Thyroid gland (tissue), 4 donors: ENCODE data around the gene GRM2. TPM values are rescaled to one million over a fixed set of nuclear protein-coding genes. Genes with fewer than 3 reads are reported as not detected.

ENCODE experiments used
- DNase-seq, 2 donors: peaks; one replicate each; pipeline ENCODE4 v3.0.0-alpha.2; 2019
- H3K27ac ChIP-seq, 3 donors: fragments of 200-600 bp; sonication (generic); 1 replicate in 2 of 3; 2 replicates in 1 of 3; pipeline ENCODE4 v1.5.1; 2016 to 2019; ENCODE audit warnings: mild to moderate bottlenecking in 1 of 3, moderate library complexity in 1 of 3
- H3K27me3 ChIP-seq: fragments of 200-600 bp; sonication (generic); one replicate; pipeline ENCODE4 v1.5.1; 2019
- H3K36me3 ChIP-seq, 2 donors: fragments of 200-600 bp; sonication (generic); one replicate each; pipeline ENCODE4 v1.5.1; 2016 to 2019
- H3K4me1 ChIP-seq, 2 donors: fragments of 200-600 bp; sonication (generic); one replicate each; pipeline ENCODE4 v1.5.1; 2017 to 2019
- H3K4me3 ChIP-seq, 3 donors: fragments of 200-600 bp; sonication (generic); replicated peaks in 1 of 3; 1 replicate in 2 of 3; 2 replicates in 1 of 3; pipeline ENCODE4 v1.5.1; 2016; ENCODE audit warnings: mild to moderate bottlenecking in 1 of 3
- H3K9me3 ChIP-seq: fragments of 200-600 bp; sonication (generic); one replicate; pipeline ENCODE4 v1.5.1; 2017
- CTCF ChIP-seq, 6 experiments: fragments of 200-600 bp in 3 of 6; fragments of 450-650 bp in 3 of 6; sonication (generic) in 3 of 6; IDR thresholded peaks; one replicate each; pipeline ENCODE4 v1.5.1; 2016 to 2019; ENCODE audit warnings: antibody characterized with exemption in 6 of 6, mild to moderate bottlenecking in 2 of 6, inconsistent platforms in 1 of 6, moderate library complexity in 1 of 6
- POLR2A ChIP-seq, 2 donors: fragments of 450-650 bp; IDR thresholded peaks; one replicate each; pipeline ENCODE4 v1.6.1; 2017; ENCODE audit warnings: antibody characterized with exemption in 2 of 2, mild to moderate bottlenecking in 2 of 2, moderate library complexity in 1 of 2
- WGBS, 2 donors: methylation state at CpG; one replicate each; pipeline ENCODE4 v1.1.5; 2017; 5-methylcytosine and 5-hydroxymethylcytosine counted together
- intact Hi-C: fragments of 100-400 bp; cut with DNase I; formaldehyde crosslinking; loops from one replicate; pipeline ENCODE4 v1.15.1; 2023
- total RNA-seq, 4 donors: library from RNA; depleted of rRNA; stranded (reverse); fragments of >200 nt; gene quantifications; one replicate each; pipeline ENCODE4 v1.2.3, GENCODE V29; 2016

Gene GRM2
- total RNA-seq, 4 donors from 2014 or later, result 0.20 to 0.81 (median 0.45) TPM; not detected in 1

- Histone ChIP-seq H3K9me3 (no peaks in the 10 kb centered on the region), H3K27ac (no peak overlapping the region)
Measured at GRCh38 chr3:51679318-51679717, 27.6 kb upstream of the GRM2 start.

GRCh38 chr3:51679777-51680176 lies 27.1 kb upstream of the GRM2 start:
- Histone ChIP-seq H3K27ac (no peak overlapping the region), H3K4me1 (peaks cover 0 to 57% of the 10 kb centered on the region in 2 donors)
- intact Hi-C loops, result no loop called here

More at GRCh38 chr3:51679318-51679717, 27.6 kb upstream of the GRM2 start:
- no peaks in the 10 kb centered on the region for H3K27me3 ChIP-seq
- no peak overlapping the region for H3K4me3 ChIP-seq
- TF ChIP-seq POLR2A (IDR thresholded peaks at IDR 0.05), result no peak
- no peak for TF ChIP-seq CTCF (IDR thresholded peaks at IDR 0.05)
- H3K36me3 ChIP-seq, result peaks cover 1% of the 10 kb centered on the region in 2 donors
- 88 to 96% methylated on average over 4 of the region's 4 CpGs for WGBS, 2 donors
- H3K4me1 ChIP-seq, result peaks cover 0 to 58% of the 10 kb centered on the region in 2 donors
- DNase-seq, result no peak
- intact Hi-C loops, result no loop called here

GRCh38 chr3:51680196-51680595 lies 26.7 kb upstream of the GRM2 start:
- TF ChIP-seq POLR2A (IDR thresholded peaks at IDR 0.05), result no peak
- no peak for TF ChIP-seq CTCF (IDR thresholded peaks at IDR 0.05)
- H3K4me1 ChIP-seq, result peaks cover 0 to 53% of the 10 kb centered on the region in 2 donors
- DNase-seq, result no peak
- no peaks in the 10 kb centered on the region for H3K9me3 ChIP-seq
- peaks cover 8 to 9% of the 10 kb centered on the region in 2 donors for H3K36me3 ChIP-seq
- H3K4me3 ChIP-seq, result no peak overlapping the region
- intact Hi-C loops, result no loop called here
- 84 to 85% methylated on average over 4 to 6 of the region's 6 CpGs for WGBS, 2 donors
- H3K27me3 ChIP-seq, result no peaks in the 10 kb centered on the region
- H3K27ac ChIP-seq, result peak overlapping the region in 2 of 3 donors; percentile 2 to 12

More at GRCh38 chr3:51679777-51680176, 27.1 kb upstream of the GRM2 start:
- H3K4me3 ChIP-seq, result no peak overlapping the region
- TF ChIP-seq POLR2A (IDR thresholded peaks at IDR 0.05) (no peak), CTCF (IDR thresholded peaks at IDR 0.05) (no peak)
- H3K36me3 ChIP-seq, result peaks cover 4 to 6% of the 10 kb centered on the region in 2 donors
- no peaks in the 10 kb centered on the region for H3K9me3 ChIP-seq
- H3K27me3 ChIP-seq, result no peaks in the 10 kb centered on the region
- WGBS, 2 donors, result 77 to 79% methylated on average over 7 of the region's 7 CpGs
- no peak for DNase-seq

GRCh38 chr3:51680663-51681230 lies 26.1 kb upstream of the GRM2 start:
- 83 to 100% methylated on average over 2 of the region's 2 CpGs for WGBS, 2 donors
- TF ChIP-seq CTCF (IDR thresholded peaks at IDR 0.05), result no peak
- TF ChIP-seq POLR2A (IDR thresholded peaks at IDR 0.05), result no peak
- peaks cover 8 to 14% of the 10 kb centered on the region in 2 donors for H3K36me3 ChIP-seq
- no peak for DNase-seq
- H3K27me3 ChIP-seq, result no peaks in the 10 kb centered on the region
- no peak overlapping the region for H3K4me3 ChIP-seq
- H3K4me1 ChIP-seq, result peaks cover 0 to 52% of the 10 kb centered on the region in 2 donors
- intact Hi-C loops, result no loop called here
- H3K9me3 ChIP-seq, result no peaks in the 10 kb centered on the region
- peak overlapping the region in 1 of 3 donors; percentile 12 for H3K27ac ChIP-seq

- Histone ChIP-seq H3K4me1 (peaks cover 0 to 52% of the 10 kb centered on the region in 2 donors), H3K9me3 (no peaks in the 10 kb centered on the region), H3K27ac (no peak overlapping the region), H3K4me3 (no peak overlapping the region), H3K36me3 (peaks cover 8 to 14% of the 10 kb centered on the region in 2 donors), H3K27me3 (no peaks in the 10 kb centered on the region)
- intact Hi-C loops, result no loop called here
- 80 to 94% methylated on average over 3 of the region's 3 CpGs for WGBS, 2 donors
- TF ChIP-seq POLR2A (IDR thresholded peaks at IDR 0.05) (no peak), CTCF (IDR thresholded peaks at IDR 0.05) (no peak)
- no peak for DNase-seq
Measured at GRCh38 chr3:51681453-51681852, 25.4 kb upstream of the GRM2 start.
